Measurements from ENCODE around the gene VPS37D. TPM values are rescaled to one million over a fixed set of nuclear protein-coding genes. Genes with fewer than 3 reads are reported as not detected.
A peak's percentile ranks its signal among the peaks of the same experiment; 100 is the strongest.

The VPS37D gene
- polyA plus RNA-seq, 3 donors = not detected

- peaks cover 81 to 98% (median 89%) of the 10 kb centered on the region in 3 donors for H3K27me3 Mint-ChIP-seq (ENCODE audit: low read depth in 3 of 3)
- Histone ChIP-seq H3K4me2 (replicated peaks; ENCODE audit: extremely low read depth, low read length, poor library complexity, severe bottlenecking) (peak overlapping the region; percentile 74), H3K27me3 (ENCODE audit: control insufficient read depth in 2 of 2, insufficient read depth in 2 of 2, low read length in 2 of 2) (peaks cover 39 to 77% of the 10 kb centered on the region in 2 donors), H3K27ac (ENCODE audit: low read depth in 1 of 2, low read length in 2 of 2) (no peak overlapping the region), H3K4me3 (replicated peaks in 1 of 3; ENCODE audit: low read depth in 2 of 3, low read length in 3 of 3) (no peak overlapping the region), H4K20me1 (ENCODE audit: insufficient read depth, low read length) (no peaks in the 10 kb centered on the region), H2AFZ (ENCODE audit: insufficient read depth, low read depth, low read length, poor library complexity, severe bottlenecking) (peak overlapping the region; percentile 46), H3K9ac (ENCODE audit: insufficient read depth, low read length, poor library complexity, severe bottlenecking) (no peak overlapping the region), H3K9me3 (replicated peaks in 1 of 2; ENCODE audit: control insufficient read depth in 1 of 2, insufficient read depth in 1 of 2, low read length in 2 of 2) (peaks cover 2 to 15% of the 10 kb centered on the region in 2 donors), H3K4me1 (ENCODE audit: control insufficient read depth in 1 of 2, insufficient read depth in 2 of 2, low read length in 2 of 2) (peaks cover 16 to 17% of the 10 kb centered on the region in 2 donors), H3K79me2 (ENCODE audit: insufficient read depth, low read length) (no peaks in the 10 kb centered on the region), H3K36me3 (replicated peaks in 1 of 2; ENCODE audit: control insufficient read depth in 1 of 2, insufficient read depth in 2 of 2, low read length in 2 of 2) (no peaks in the 10 kb centered on the region)
- H3K9me3 Mint-ChIP-seq = peaks cover 0 to 18% (median 9%) of the 10 kb centered on the region in 7 donors
- H3K4me3 Mint-ChIP-seq = peak overlapping the region; percentile 48 to 80
- no peaks in the 10 kb centered on the region for H3K36me3 Mint-ChIP-seq
- intact Hi-C loops (cut with micrococcal nuclease) = no loop called here
- peaks cover 10% of the 10 kb centered on the region for H3K4me1 Mint-ChIP-seq
- TF ChIP-seq CTCF (IDR thresholded peaks at IDR 0.05) = no peak
- WGBS (ENCODE audit: insufficient coverage) = 2% methylated on average over 39 of the region's 58 CpGs
- H3K27ac Mint-ChIP-seq = no peak overlapping the region
- DNase-seq = no peak
Observed at GRCh38 chr7:73622909-73623797, 44.5 kb upstream of the VPS37D start.

GRCh38 chr7:73623798-73624668, 43.6 kb upstream of the VPS37D start, which contains the start of gene MLXIPL:
MLXIPL (minus strand) TSS chr7:73624522; CDS start chr7:73624492, 30 bp downstream.
- Mint-ChIP-seq H3K4me3 (peak within 1 kb of the TSS; percentile 48 to 80), H3K27ac (peak within 1 kb of the TSS in 1 of 7 donors; percentile 25), H3K4me1 (peaks cover 10% of the 10 kb centered on the region), H3K27me3 (ENCODE audit: low read depth in 3 of 3) (peaks cover 78 to 98% (median 92%) of the 10 kb centered on the region in 3 donors), H3K36me3 (no peaks in the 10 kb centered on the region), H3K9me3 (peaks cover 0 to 18% (median 8%) of the 10 kb centered on the region in 7 donors)
- Histone ChIP-seq H3K27ac (ENCODE audit: low read depth in 1 of 2, low read length in 2 of 2) (no peak within 1 kb of the TSS), H3K4me3 (replicated peaks in 1 of 3; ENCODE audit: low read depth in 2 of 3, low read length in 3 of 3) (peak within 1 kb of the TSS in 2 of 3 experiments; percentile 28 to 69), H3K9ac (ENCODE audit: insufficient read depth, low read length, poor library complexity, severe bottlenecking) (peak within 1 kb of the TSS; percentile 40), H3K79me2 (ENCODE audit: insufficient read depth, low read length) (no peaks in the 10 kb centered on the region), H4K20me1 (ENCODE audit: insufficient read depth, low read length) (no peaks in the 10 kb centered on the region), H3K4me2 (replicated peaks; ENCODE audit: extremely low read depth, low read length, poor library complexity, severe bottlenecking) (peak within 1 kb of the TSS; percentile 74), H2AFZ (ENCODE audit: insufficient read depth, low read depth, low read length, poor library complexity, severe bottlenecking) (peak within 1 kb of the TSS; percentile 77), H3K27me3 (ENCODE audit: control insufficient read depth in 2 of 2, insufficient read depth in 2 of 2, low read length in 2 of 2) (peaks cover 44 to 73% of the 10 kb centered on the region in 2 donors), H3K9me3 (replicated peaks in 1 of 2; ENCODE audit: control insufficient read depth in 1 of 2, insufficient read depth in 1 of 2, low read length in 2 of 2) (peaks cover 2 to 15% of the 10 kb centered on the region in 2 donors), H3K4me1 (ENCODE audit: control insufficient read depth in 1 of 2, insufficient read depth in 2 of 2, low read length in 2 of 2) (peaks cover 16 to 17% of the 10 kb centered on the region in 2 donors), H3K36me3 (replicated peaks in 1 of 2; ENCODE audit: control insufficient read depth in 1 of 2, insufficient read depth in 2 of 2, low read length in 2 of 2) (no peaks in the 10 kb centered on the region)
- TF ChIP-seq CTCF (IDR thresholded peaks at IDR 0.05) = no peak
- intact Hi-C loops (cut with micrococcal nuclease) = no loop called here
- peak; percentile 57 to 70 (median 64) for DNase-seq
- 3% methylated on average over 71 of the region's 80 CpGs for WGBS (ENCODE audit: insufficient coverage)

Data from CD14-positive monocyte (primary cell).